Endothelial cell of umbilical vein (primary cell): ENCODE data around the gene C5AR1. TPM values are rescaled to one million over a fixed set of nuclear protein-coding genes. Genes with fewer than 3 reads are reported as not detected.
A peak's percentile ranks its signal among the peaks of the same experiment; 100 is the strongest.

Experiments used
- BruUV-seq: library from RNA; stranded (reverse); fragments of 400-500 nt; replicated peaks from 2 replicates; lab custom pipeline; 2021; lab: Mats Ljungman, UMichigan
- CTCF ChIA-PET: fragments of 300-600, 350-600 bp; sonication (Branson Sonifier 250); formaldehyde crosslinking; loops from one replicate; lab custom pipeline; 2021; ENCODE audit warnings: antibody characterized with exemption, inconsistent platforms; lab: Charles Lee
- POLR2A ChIA-PET: fragments of 300-600, 350-600 bp; sonication (Branson Sonifier 250); formaldehyde crosslinking; loops from one replicate; lab custom pipeline; 2021; ENCODE audit warnings: antibody characterized with exemption, inconsistent platforms; lab: Charles Lee
- DNase-seq: peaks from one replicate; pipeline ENCODE4 v3.0.0-alpha.2; 2011; ENCODE audit warnings: low read depth, low spot score
- FAIRE-seq: peaks from 2 replicates; lab custom pipeline; 2011; peaks lifted over from hg19 to GRCh38; lab: Jason Lieb, UNC
- H2AFZ ChIP-seq: 2 replicates; pipeline ENCODE4 v1.6.0; 2012; ENCODE audit warnings: low read depth, low read length, control low read depth, inconsistent platforms
- H3K27ac ChIP-seq: 2 replicates; pipeline ENCODE4 v1.5.1; 2011; ENCODE audit warnings: low read depth, mild to moderate bottlenecking, control low read depth, low read length, moderate library complexity; ENCODE audit not compliant: insufficient read depth
- H3K27me3 ChIP-seq, 2 experiments: 2 replicates each; pipeline versions ENCODE4 v1.6.0 to v1.6.1; 2011; ENCODE audit warnings: low read length in 2 of 2, mixed read lengths in 1 of 2; ENCODE audit not compliant: control insufficient read depth in 2 of 2, insufficient read depth in 2 of 2
- H3K36me3 ChIP-seq, 2 experiments: 2 replicates in 1 of 2; 3 replicates in 1 of 2; pipeline ENCODE4 v1.5.1; 2011; ENCODE audit warnings: low read length in 2 of 2, mild to moderate bottlenecking in 1 of 2, moderate library complexity in 1 of 2; ENCODE audit not compliant: control insufficient read depth in 2 of 2, insufficient read depth in 2 of 2; ENCODE audit errors: extremely low read depth in 1 of 2
- H3K4me1 ChIP-seq: 3 replicates; pipeline ENCODE4 v1.5.1; 2011; ENCODE audit warnings: mild to moderate bottlenecking, low read length; ENCODE audit not compliant: control insufficient read depth, insufficient read depth; ENCODE audit errors: extremely low read depth
- H3K4me2 ChIP-seq: 2 replicates; pipeline ENCODE4 v1.6.1; 2011; ENCODE audit warnings: low read length, control low read depth, mixed read lengths; ENCODE audit not compliant: insufficient read depth
- H3K4me3 ChIP-seq, 3 experiments: fragments of 200-600 bp in 1 of 3; sonication (generic), shearing (Covaris generic) in 1 of 3; replicated peaks in 1 of 3; 2 replicates each; pipeline ENCODE4 v1.5.1; 2011 to 2016; ENCODE audit warnings: control low read depth in 3 of 3, low read length in 3 of 3, mild to moderate bottlenecking in 2 of 3, inconsistent platforms in 1 of 3, low read depth in 1 of 3, moderate library complexity in 1 of 3; ENCODE audit not compliant: insufficient read depth in 1 of 3
- H3K79me2 ChIP-seq: 2 replicates; pipeline ENCODE4 v1.6.0; 2012; ENCODE audit warnings: low read length, inconsistent platforms; ENCODE audit not compliant: control insufficient read depth, insufficient read depth
- H3K9ac ChIP-seq: replicated peaks from 2 replicates; pipeline ENCODE3; 2011; ENCODE audit warnings: low read length, control low read depth; ENCODE audit not compliant: insufficient read depth; ENCODE audit errors: extremely low read depth
- H3K9me1 ChIP-seq: replicated peaks from 3 replicates; pipeline ENCODE4 v1.6.0; 2011; ENCODE audit warnings: mild to moderate bottlenecking, low read length; ENCODE audit not compliant: control insufficient read depth, insufficient read depth; ENCODE audit errors: extremely low read depth
- H3K9me3 ChIP-seq: replicated peaks from 2 replicates; pipeline ENCODE4 v1.5.1; 2012; ENCODE audit warnings: low read length, inconsistent platforms; ENCODE audit not compliant: control insufficient read depth, insufficient read depth
- H4K20me1 ChIP-seq: replicated peaks from 2 replicates; pipeline ENCODE3; 2011; ENCODE audit warnings: mild to moderate bottlenecking, low read length; ENCODE audit not compliant: control insufficient read depth, insufficient read depth; ENCODE audit errors: extremely low read depth
- FOS ChIP-seq: IDR thresholded peaks from 2 replicates; pipeline ENCODE4 v1.6.1; 2011; ENCODE audit warnings: mild to moderate bottlenecking, low read length, moderate library complexity, borderline replicate concordance; ENCODE audit not compliant: insufficient read depth
- JUN ChIP-seq: IDR thresholded peaks from 2 replicates; pipeline ENCODE4 v1.6.1; 2011; ENCODE audit warnings: borderline replicate concordance, low read depth; ENCODE audit not compliant: insufficient read length, insufficient read depth
- POLR2A ChIP-seq: IDR thresholded peaks from 2 replicates; pipeline ENCODE4 v1.6.1; 2012; ENCODE audit warnings: low read depth, mild to moderate bottlenecking, control low read depth, low read length
- POLR2AphosphoS5 ChIP-seq: IDR thresholded peaks from 2 replicates; pipeline ENCODE4 v1.6.1; 2012; ENCODE audit warnings: low read depth, mild to moderate bottlenecking, control low read depth, low read length, moderate library complexity; ENCODE audit not compliant: insufficient read depth
- dilution Hi-C: fragments of 300-500 bp; cut with MboI; formaldehyde crosslinking; loops from one replicate; pipeline ENCODE4 v1.15.0; 2019; ENCODE audit warnings: low sequenced_read_pairs; ENCODE audit not compliant: extremely low pct_ligation_motif_present
- intact Hi-C: fragments of 100-400 bp; cut with micrococcal nuclease; formaldehyde crosslinking; loops from one replicate; pipeline ENCODE4 v1.10.0; 2022
- polyA plus RNA-seq, 4 experiments: library from polyadenylated mRNA; depleted of rRNA in 3 of 4; stranded (reverse) in 3 of 4; unstranded in 1 of 4; fragments of >200 nt; gene quantifications; 2 replicates each; pipeline versions ENCODE4 v1.2.1 to v1.2.3, GENCODE V29; 2011 to 2012; ENCODE audit warnings: missing spikeins in 1 of 4
- total RNA-seq: library from RNA; stranded (reverse); gene quantifications from 2 replicates; pipeline ENCODE4 v1.2.3, GENCODE V29; 2021

The C5AR1 gene
- total and polyA plus RNA-seq, 2 donors (not counting 3 experiments of a cell fraction or from before 2014, with no cell fraction given) = 0.11 to 0.49 TPM

DNA sequence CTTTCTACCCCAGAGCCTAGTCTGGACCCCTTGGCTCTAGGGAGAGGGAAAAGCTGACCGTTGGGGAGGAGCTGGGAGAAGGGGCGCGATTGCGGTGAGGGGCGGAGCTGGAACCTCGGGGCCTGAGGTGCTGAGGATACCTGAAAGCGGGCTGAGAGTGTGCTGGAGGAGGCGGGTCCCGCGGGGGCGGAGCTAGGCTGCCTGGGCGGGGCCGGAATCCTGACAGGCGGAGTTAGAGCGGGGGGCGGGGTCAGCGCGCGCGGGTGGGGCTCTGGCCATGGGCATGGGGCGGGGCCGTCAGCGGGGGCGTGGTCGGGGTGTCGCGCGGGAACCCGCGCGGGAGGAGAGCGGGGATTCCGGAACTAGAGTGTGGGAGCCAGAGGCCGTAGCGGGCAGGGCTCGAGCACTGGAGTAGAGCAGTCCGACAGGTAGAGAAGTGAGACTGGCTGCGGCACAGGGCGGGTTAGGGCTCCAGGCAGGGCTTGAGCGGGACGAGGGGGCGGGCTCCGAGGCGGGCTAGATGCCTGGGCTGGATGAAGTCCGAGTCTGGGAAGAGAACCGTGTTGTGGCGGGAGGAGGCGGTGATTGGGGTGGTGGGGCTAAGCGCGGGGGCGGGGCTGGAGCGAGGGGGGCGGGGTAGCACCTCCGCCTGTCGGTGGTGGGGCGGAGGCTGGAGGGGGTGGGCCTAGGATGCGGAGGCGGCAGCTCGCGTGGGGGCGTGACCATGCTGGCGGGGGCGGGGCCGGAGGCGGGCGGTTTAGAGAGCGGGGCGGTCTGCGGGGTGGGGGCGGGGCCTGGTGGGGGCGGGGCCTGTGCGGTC, 35.4 kb upstream of the C5AR1 start, which contains the start of gene INAFM1:
Gene INAFM1 (plus strand): TSS at position 815 of the 820 bp plus-strand sequence. CDS start 35 bp downstream, outside the sequence.
- intact Hi-C loops (loop anchor here (1.0 to 5.0 kb wide), 2 partner anchors 46 to 73 kb away; partner anchors contain the start of gene DHX34), dilution Hi-C loops (no loop called here)
- Histone ChIP-seq H4K20me1 (no peaks in the 10 kb centered on the region), H3K9ac (peak within 1 kb of the TSS; percentile 84), H3K4me2 (peak within 1 kb of the TSS; percentile 88), H3K27me3 (no peaks in the 10 kb centered on the region), H3K27ac (peak within 1 kb of the TSS; percentile 92), H3K79me2 (no peaks in the 10 kb centered on the region), H3K9me1 (no peaks in the 10 kb centered on the region), H3K9me3 (no peaks in the 10 kb centered on the region), H3K36me3 (peaks cover 0 to 12% of the 10 kb centered on the region in 2 experiments), H3K4me1 (peaks cover 13% of the 10 kb centered on the region), H2AFZ (peak within 1 kb of the TSS; percentile 45), H3K4me3 (peak within 1 kb of the TSS; percentile 22 to 67 (median 64))
- FAIRE-seq (peak; percentile 94), DNase-seq (peak; percentile 90)
- TF ChIP-seq JUN (no peak), POLR2A (peak; percentile 31), FOS (no peak), POLR2AphosphoS5 (peak; percentile 42)
- CTCF ChIA-PET = interaction anchor here (0.6 to 2.1 kb wide), 13 partner anchors 10 to 225 kb away, joined by 3 to 6 read pairs (median 4); partner anchors contain the start of genes CCDC9 and DHX34
- POLR2A ChIA-PET = interaction anchor here (0.7 to 2.4 kb wide), 6 partner anchors 13 to 1047 kb away, joined by 3 to 17 read pairs (median 3); partner anchors contain the start of genes CCDC9 and ZC3H4
- BruUV-seq = no TSS peak
